Stimulated activated CD4-positive, alpha-beta T cell treated with anti-CD3 and anti-CD28 coated beads, Interleukin-4, amount 100 ng/mL, for 48 hours (primary cell): Measurements from ENCODE around the gene TRDMT1.
A peak's percentile ranks its signal among the peaks of the same experiment; 100 is the strongest.

Experiments used
- DNase-seq, 2 donors: peaks; one replicate each; pipeline ENCODE4 v3.0.0-alpha.2; 2020; ENCODE audit warnings: low read depth in 2 of 2

The TRDMT1 gene

DNA sequence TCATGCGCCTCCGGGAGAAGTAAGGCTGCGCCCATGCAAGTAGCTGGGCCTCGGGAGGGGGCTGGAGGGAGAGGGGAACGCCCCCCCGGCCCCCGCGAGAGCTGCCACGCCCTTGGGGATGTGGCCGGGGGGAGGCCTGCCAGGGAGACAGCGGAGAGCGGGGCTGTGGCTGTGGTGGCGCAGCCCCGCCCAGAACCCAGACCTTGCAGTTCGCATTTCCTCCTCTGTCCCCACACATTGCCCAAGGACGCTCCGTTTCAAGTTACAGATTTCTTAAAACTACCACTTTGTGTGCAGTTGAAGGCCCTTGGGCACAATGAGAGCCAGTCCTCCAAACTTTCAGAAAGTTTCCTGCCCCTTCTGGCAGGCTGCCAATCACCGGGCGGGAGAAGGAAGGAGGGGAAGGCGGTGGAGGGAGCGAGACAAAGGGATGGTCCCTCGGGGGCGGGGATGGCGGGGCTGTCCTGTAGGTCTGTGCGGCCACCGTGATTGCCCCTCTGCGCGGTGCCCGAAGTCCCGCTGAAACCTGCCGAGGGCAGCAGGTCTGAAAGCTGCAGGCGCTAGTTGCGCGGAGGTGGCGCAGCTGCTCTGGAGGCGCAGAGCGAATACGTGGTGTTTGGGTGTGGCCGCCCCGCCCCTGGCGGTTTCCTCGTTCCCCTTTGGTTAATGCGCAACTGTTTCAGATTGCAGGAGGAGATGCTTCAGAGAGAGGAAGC lies 28.7 kb upstream of the TRDMT1 start:
- DNase-seq, result peak; percentile 78 to 84

- DNase-seq, result no peak
Observed at GRCh38 chr10:17229717-17229966, 28.2 kb upstream of the TRDMT1 start.

- DNase-seq, result peak; percentile 47 to 48
Observed at GRCh38 chr10:17229016-17229716, 27.7 kb upstream of the TRDMT1 start.

DNA sequence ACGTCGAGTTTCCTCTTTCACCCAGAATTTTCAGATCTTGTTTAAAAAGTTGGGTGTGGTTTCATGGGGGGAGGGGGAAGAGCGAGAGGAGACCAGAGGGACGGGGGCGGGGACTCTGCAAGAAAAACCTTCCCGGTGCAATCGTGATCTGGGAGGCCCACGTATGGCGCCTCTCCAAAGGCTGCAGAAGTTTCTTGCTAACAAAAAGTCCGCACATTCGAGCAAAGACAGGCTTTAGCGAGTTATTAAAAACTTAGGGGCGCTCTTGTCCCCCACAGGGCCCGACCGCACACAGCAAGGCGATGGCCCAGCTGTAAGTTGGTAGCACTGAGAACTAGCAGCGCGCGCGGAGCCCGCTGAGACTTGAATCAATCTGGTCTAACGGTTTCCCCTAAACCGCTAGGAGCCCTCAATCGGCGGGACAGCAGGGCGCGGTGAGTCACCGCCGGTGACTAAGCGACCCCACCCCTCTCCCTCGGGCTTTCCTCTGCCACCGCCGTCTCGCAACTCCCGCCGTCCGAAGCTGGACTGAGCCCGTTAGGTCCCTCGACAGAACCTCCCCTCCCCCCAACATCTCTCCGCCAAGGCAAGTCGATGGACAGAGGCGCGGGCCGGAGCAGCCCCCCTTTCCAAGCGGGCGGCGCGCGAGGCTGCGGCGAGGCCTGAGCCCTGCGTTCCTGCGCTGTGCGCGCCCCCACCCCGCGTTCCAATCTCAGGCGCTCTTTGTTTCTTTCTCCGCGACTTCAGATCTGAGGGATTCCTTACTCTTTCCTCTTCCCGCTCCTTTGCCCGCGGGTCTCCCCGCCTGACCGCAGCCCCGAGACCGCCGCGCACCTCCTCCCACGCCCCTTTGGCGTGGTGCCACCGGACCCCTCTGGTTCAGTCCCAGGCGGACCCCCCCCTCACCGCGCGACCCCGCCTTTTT lies 26.9 kb upstream of the TRDMT1 start, which contains the start of gene VIM:
Gene VIM, plus strand, starts transcription at position 151 of the 925 bp plus-strand sequence. CDS start 1,182 bp downstream, outside the sequence.
- DNase-seq, result peak; percentile 70 to 80

DNA sequence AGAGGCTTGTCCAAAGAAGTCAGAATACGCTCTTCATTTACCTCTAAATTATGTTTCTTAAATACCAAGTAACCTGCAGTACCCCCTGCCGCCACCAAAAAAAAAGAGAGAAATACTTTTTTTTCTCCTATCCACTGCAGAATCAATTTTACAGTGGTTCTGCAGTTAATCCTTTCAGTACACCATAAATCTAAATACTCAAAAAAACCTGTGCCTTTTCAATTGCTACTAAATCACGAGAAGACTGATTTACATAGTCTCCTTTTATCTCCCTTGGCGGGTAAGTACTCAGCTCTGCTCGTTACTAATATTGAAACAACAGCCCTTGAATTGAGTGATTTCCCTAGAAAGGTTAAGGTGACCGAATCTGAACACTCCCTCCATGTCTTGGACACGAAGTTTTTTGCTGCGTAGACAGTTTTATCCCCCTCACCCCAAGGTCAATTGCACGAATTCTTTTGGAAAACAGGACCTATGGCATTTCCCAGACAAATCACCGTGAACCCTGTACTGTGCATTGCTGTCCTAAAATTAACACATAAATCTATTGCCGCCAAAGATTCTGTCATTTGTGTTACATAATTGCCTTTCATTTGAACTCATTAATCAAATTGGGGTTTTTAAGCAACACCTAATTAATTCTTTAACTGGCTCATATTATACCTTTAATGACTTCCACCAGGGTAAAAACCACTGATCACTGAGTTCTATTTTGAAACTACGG lies 26.1 kb upstream of the TRDMT1 start:
- DNase-seq, result no peak

GRCh38 chr10:17226891-17227303 lies 25.4 kb upstream of the TRDMT1 start:
- DNase-seq, result no peak

DNA sequence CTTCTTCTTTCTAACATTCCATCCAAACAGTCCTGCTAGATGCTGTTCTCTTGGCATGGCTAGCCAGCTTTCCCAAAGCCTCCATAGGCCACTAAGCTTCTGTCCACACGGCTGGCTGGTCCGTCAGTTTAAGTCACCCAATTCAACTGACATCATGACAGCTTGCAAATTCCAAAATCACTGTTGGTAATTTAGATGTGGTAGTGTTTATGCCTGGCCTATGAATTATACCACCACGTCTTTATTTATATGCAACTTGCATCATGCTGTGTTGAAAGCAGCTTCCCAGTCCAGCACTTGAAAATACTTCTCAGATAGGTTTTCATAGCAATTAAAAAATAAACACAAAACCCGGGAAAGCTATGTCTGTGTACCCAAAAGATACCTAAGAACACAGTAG lies 24.3 kb upstream of the TRDMT1 start:
- no peak for DNase-seq

DNA sequence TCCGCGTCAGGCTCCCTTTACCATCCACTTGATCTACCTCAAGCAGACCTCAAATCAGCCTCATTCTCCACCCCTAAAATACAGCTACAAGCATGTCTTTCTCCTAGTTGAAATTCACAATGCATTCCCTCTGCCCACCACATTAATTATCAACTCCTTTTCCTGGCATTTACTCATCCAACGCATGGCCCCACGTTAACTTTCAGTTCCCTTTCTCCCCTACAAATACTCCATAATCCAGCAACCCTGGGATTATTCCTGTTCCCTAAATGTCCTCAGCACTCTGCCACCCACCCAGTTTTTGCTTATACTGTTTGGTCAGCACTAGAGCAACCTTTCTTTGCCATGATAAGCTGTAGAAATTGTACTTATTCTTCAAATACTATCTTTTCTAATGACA lies 20.9 kb upstream of the TRDMT1 start:
- no peak for DNase-seq

DNA sequence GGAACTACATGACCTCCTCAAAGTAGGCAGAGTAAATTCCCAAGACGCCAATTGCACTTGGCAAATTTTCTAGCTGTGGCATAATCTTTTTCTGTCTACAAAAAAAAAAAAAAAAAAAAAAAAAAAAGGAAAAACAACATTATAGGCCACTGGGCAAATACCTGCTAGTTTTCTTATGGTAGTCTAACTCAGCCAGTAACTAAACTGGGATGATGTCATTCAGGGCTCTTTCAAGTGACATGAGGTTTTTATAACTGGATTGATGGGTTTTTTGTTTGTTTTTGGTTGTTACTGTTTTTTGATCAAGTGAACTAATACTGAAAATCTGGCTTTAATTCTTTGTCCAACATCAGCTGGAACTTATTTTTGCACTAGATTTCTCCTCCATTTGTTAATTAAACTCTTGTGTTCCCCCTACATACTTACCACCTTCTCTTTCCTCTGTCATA lies 19.2 kb upstream of the TRDMT1 start:
- no peak for DNase-seq

DNA sequence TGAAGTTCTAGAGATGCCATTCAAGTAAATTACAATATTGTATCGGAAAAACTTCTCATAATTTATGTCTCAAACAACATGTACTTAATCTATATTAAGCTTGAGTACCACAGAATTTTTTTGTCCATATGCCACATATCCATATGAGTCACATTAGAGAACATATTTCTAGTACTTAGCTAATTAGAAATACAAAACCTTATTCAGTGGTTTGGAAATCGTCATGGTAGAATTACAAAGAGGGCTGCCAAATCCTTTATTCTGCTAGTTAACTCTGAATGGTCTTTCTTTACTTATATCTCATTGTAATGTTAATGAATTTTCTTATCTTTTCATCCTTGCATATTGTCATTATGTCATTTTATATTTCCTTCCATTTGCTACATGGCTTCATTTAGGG lies 17.6 kb upstream of the TRDMT1 start:
- DNase-seq, result no peak

GRCh38 chr10:17217631-17218232 lies 16.3 kb upstream of the TRDMT1 start:
- no peak for DNase-seq

DNA sequence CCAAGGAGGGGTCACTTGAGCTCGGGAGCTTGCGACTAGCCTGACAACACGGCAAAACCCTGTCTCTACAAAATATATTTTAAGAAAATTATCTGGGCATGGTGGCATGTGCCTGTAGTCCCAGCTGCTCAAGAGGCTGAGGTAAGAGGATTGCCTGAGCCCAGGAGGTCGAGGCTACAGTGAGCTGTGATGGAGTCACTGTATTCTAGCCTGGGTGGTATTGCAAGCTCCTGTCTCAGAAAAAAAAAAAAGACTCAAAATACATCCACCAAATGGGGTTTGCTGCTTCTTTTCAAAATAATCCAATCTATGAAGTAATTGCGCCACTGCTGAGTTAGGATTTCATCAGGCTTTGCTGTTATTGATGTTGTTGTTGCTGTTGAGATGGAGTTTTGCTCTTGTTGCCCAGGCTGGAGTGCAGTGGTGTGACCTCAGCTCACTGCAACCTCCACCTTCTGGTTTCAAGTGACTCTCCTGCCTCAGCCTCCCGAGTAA lies 15.5 kb upstream of the TRDMT1 start:
- no peak for DNase-seq

DNA sequence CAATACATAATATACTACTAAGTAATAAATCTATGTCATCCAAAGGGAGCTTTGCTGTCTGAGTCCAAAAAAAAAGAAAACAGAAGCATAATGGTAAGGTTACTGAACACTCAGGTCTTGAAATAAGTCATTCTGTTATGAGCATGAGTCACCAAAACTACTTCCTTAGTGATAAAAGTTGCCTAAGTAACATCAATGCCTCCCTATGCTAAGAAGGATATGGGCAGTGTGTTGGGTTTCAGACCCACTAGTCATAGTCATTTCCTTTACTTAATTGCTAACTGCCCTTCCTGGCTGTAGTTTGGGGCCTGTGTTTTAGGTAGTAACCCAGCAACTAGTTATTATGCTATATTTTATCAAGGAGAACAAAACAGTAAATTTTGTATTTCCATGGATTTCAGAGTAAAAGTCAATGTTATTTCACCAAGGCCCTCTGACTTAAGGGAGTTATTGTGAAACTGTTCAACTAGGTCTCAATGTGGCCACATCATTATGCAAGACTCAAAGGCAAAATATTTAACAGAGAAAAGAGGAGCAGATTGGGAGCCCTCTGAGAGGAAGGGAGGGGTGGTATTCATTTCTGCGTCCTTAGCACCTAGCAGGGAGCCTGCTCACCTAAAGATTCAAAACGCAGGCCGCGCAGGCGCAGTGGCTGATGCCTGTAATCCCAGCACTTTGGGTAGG lies 14.9 kb upstream of the TRDMT1 start:
- no peak for DNase-seq

GRCh38 chr10:17215782-17216122 lies 14.3 kb upstream of the TRDMT1 start:
- no peak for DNase-seq

- no peak for DNase-seq
Observed at GRCh38 chr10:17214971-17215781, 13.7 kb upstream of the TRDMT1 start.

DNA sequence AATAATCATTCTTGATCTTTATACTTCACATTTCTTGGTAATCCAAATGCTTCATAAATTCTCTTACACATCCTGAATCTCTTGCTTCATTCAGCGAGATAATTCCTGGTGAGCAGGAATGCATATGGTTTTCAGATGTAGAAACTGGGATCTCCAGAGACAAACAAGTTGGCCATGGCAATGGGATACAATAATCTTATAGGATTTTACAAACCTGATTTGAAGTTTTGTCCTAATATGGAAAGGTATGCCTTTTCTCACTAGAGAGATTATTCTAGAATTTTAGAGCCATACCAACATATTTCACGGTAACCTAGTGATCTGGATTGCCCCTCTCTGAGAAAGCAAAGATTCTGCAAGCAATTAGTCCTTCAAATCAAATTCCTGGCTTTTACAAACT lies 13.1 kb upstream of the TRDMT1 start:
- DNase-seq, result no peak

GRCh38 chr10:17213646-17214349 lies 12.3 kb upstream of the TRDMT1 start:
- DNase-seq, result no peak

DNA sequence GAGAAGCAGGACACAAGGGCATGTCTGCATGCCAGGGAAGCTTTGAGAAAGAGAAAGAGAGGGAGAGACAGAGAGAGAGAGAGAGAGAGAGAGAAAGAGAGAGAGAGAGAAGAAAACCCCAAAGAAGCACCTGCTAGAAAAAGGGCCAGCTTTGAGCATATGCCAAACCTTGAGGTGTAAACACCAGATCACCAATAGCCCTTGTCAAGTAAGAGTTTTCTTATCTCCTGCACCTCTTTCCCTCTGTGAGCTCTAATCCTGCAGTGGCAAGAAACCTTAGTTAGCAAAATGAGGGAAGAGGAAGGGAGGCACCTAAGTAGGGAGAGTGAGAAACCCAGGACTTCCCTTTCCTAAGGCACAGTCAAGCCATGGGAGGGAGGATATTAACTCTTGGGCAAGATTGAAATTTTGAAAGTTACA lies 11.3 kb upstream of the TRDMT1 start:
- no peak for DNase-seq

DNA sequence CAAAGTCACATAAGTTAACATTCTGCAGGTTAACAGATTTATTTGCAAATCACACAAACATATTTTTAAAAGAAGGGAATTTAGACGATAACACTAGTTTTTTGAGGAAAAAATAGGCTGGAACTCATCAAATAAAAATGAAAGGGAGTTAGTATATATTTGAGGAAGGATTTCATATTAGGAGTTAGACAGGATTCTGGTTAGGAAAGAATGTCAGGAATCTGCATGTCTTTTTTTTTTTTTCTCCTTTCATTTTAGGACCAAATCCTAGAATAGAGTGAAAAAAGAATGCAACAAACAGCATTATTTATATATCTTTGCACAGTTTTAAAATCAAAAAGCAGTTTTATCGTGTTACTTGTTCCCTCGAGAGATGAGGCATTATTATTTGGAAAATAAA lies 8.9 kb upstream of the TRDMT1 start:
- DNase-seq, result no peak
